GM12891 (cell line): ENCODE results near the gene NOL3.
A peak's percentile ranks its signal among the peaks of the same experiment; 100 is the strongest.

Experiments
- DNase-seq: peaks from one replicate; pipeline ENCODE4 v3.0.0; 2011; ENCODE audit warnings: low spot score; ENCODE audit not compliant: insufficient read length
- FAIRE-seq: peaks from 2 replicates; lab custom pipeline; 2011; peaks lifted over from hg19 to GRCh38; lab: Jason Lieb, UNC
- PAX5 ChIP-seq: IDR thresholded peaks from 2 replicates; pipeline ENCODE4 v1.6.1; 2011; ENCODE audit warnings: low read length, moderate library complexity, mild to moderate bottlenecking; ENCODE audit not compliant: insufficient read depth, severe bottlenecking
- POLR2A ChIP-seq: IDR thresholded peaks from 2 replicates; pipeline ENCODE4 v1.6.1; 2011; ENCODE audit warnings: low read depth, low read length, control low read depth
- POLR2AphosphoS5 ChIP-seq: IDR thresholded peaks from 2 replicates; pipeline ENCODE4 v1.6.1; 2011; ENCODE audit warnings: low read depth, low read length, control low read depth
- POU2F2 ChIP-seq: IDR thresholded peaks from 2 replicates; pipeline ENCODE4 v1.6.1; 2011; ENCODE audit warnings: low read depth, mild to moderate bottlenecking, control low read depth, low read length, moderate library complexity
- SPI1 ChIP-seq: IDR thresholded peaks from 2 replicates; pipeline ENCODE4 v1.6.1; 2011; ENCODE audit warnings: low read depth, low read length, control low read depth
- TAF1 ChIP-seq: IDR thresholded peaks from 2 replicates; pipeline ENCODE4 v1.6.1; 2011; ENCODE audit warnings: low read depth, low read length, control low read depth

The NOL3 gene

GRCh38 chr16:67188323-67188722 is 18.0 kb downstream of the NOL3 start:
- FAIRE-seq (no peak), DNase-seq (no peak)
- TF ChIP-seq POLR2AphosphoS5, result no peak
- TF ChIP-seq POU2F2, result no peak
- no peak for TF ChIP-seq TAF1

- TF ChIP-seq TAF1, result no peak
- TF ChIP-seq POLR2AphosphoS5, result no peak
- no peak for TF ChIP-seq PAX5
- TF ChIP-seq POU2F2, result no peak
- no peak for TF ChIP-seq SPI1
- TF ChIP-seq POLR2A, result no peak
- FAIRE-seq, result no peak
- no peak for DNase-seq
Observed at GRCh38 chr16:67188798-67189197, 18.5 kb downstream of the NOL3 start.

GRCh38 chr16:67190041-67190440 is 19.7 kb downstream of the NOL3 start, which contains the start of gene EXOC3L1:
EXOC3L1 (minus strand) TSS chr16:67190136; CDS start chr16:67189676, 460 bp downstream.
- FAIRE-seq (no peak), DNase-seq (no peak)
- TF ChIP-seq POLR2AphosphoS5 (no peak), POLR2A (no peak), POU2F2 (no peak), SPI1 (no peak), PAX5 (no peak), TAF1 (no peak)

- no peak for FAIRE-seq
- DNase-seq, result no peak
- TF ChIP-seq POLR2A, result no peak
- no peak for TF ChIP-seq TAF1
- TF ChIP-seq PAX5, result no peak
- TF ChIP-seq SPI1, result no peak
- no peak for TF ChIP-seq POU2F2
- TF ChIP-seq POLR2AphosphoS5, result no peak
Observed at GRCh38 chr16:67190448-67191399, 20.4 kb downstream of the NOL3 start.

- FAIRE-seq, result no peak
- no peak for DNase-seq
- TF ChIP-seq SPI1 (no peak), TAF1 (no peak), POLR2AphosphoS5 (no peak), PAX5 (no peak), POU2F2 (no peak), POLR2A (no peak)
Observed at GRCh38 chr16:67191411-67191994, 21.2 kb downstream of the NOL3 start.

- FAIRE-seq, result peak; percentile 100
- TF ChIP-seq POU2F2 (0 out of 2 replicates have a peak, but pooled peaks have one; percentile 26), POLR2AphosphoS5 (peak; percentile 52; the same call in 1 of the 2 replicates), SPI1 (peak; percentile 80), PAX5 (no peak), TAF1 (no peak), POLR2A (peak; percentile 58; the same call in 1 of the 2 replicates)
- DNase-seq, result peak; percentile 99
Observed at GRCh38 chr16:67191995-67192681, 21.8 kb downstream of the NOL3 start, which contains the start of gene E2F4. E2F4 (plus strand) TSS chr16:67192155; CDS start chr16:67192228, 73 bp downstream.

- no peak for DNase-seq
- TF ChIP-seq PAX5, result no peak
- TF ChIP-seq TAF1, result no peak
- TF ChIP-seq POLR2AphosphoS5, result no peak
- TF ChIP-seq POLR2A, result no peak
- TF ChIP-seq POU2F2, result no peak
- TF ChIP-seq SPI1, result no peak
- no peak for FAIRE-seq
Observed at GRCh38 chr16:67192781-67193361, 22.5 kb downstream of the NOL3 start.

- no peak for TF ChIP-seq POLR2AphosphoS5
- TF ChIP-seq POU2F2, result no peak
- no peak for TF ChIP-seq PAX5
- no peak for TF ChIP-seq POLR2A
- no peak for TF ChIP-seq SPI1
- no peak for TF ChIP-seq TAF1
- DNase-seq (no peak), FAIRE-seq (no peak)
Observed at GRCh38 chr16:67193536-67193935, 23.2 kb downstream of the NOL3 start.

GRCh38 chr16:67194260-67194659 is 23.9 kb downstream of the NOL3 start:
- DNase-seq (no peak), FAIRE-seq (no peak)
- TF ChIP-seq SPI1, result no peak

GRCh38 chr16:67195676-67196075 is 25.3 kb downstream of the NOL3 start:
- DNase-seq (no peak), FAIRE-seq (no peak)
- TF ChIP-seq POU2F2 (no peak), POLR2AphosphoS5 (no peak), TAF1 (no peak), PAX5 (no peak), POLR2A (no peak), SPI1 (no peak)
